K562 (cell line): Measurements from ENCODE around the gene ACTRT2.

Experiments
- BHLHE40 ChIP-seq: IDR thresholded peaks from 2 replicates; pipeline ENCODE4 v1.6.1; 2011; ENCODE audit warnings: low read length, improper control_type of control experiment
- GTF2A2 ChIP-seq: IDR thresholded peaks from 2 replicates; pipeline ENCODE4 v1.6.1; 2016; ENCODE audit warnings: mild to moderate bottlenecking, missing genetic modification characterization, missing compliant biosample characterization
- HMG20A ChIP-seq: fragments of 450-650 bp; formaldehyde crosslinking; conservative IDR thresholded peaks from 2 replicates; pipeline ENCODE4 v1.4.0; 2020; ENCODE audit warnings: mild to moderate bottlenecking, mixed read lengths
- MAFF ChIP-seq: IDR thresholded peaks from 2 replicates; pipeline ENCODE4 v1.6.1; 2012; ENCODE audit warnings: low read length, improper control_type of control experiment
- NBN ChIP-seq: fragments of 450-650 bp; IDR thresholded peaks from 2 replicates; pipeline ENCODE4 v1.6.1; 2016; ENCODE audit warnings: low read depth, mild to moderate bottlenecking
- SIX5 ChIP-seq, 2 experiments: IDR thresholded peaks; 2 replicates each; pipeline ENCODE4 v1.6.1; 2011; ENCODE audit warnings: low read length in 2 of 2, borderline replicate concordance in 1 of 2, low read depth in 1 of 2, mild to moderate bottlenecking in 1 of 2, moderate library complexity in 1 of 2; ENCODE audit not compliant: insufficient read depth in 1 of 2
- TCF7L2 ChIP-seq: fragments of 150-350 bp; IDR thresholded peaks from 2 replicates; pipeline ENCODE4 v1.6.1; 2016; ENCODE audit warnings: low read depth, mild to moderate bottlenecking, low read length, moderate library complexity
- ZBTB7A ChIP-seq: IDR thresholded peaks from 2 replicates; pipeline ENCODE4 v1.6.1; 2011; ENCODE audit warnings: low read depth, mild to moderate bottlenecking, low read length, moderate library complexity, borderline replicate concordance; ENCODE audit not compliant: control insufficient read depth
- TF ChIP-seq, protein P1 (sequence below): sonication (generic); formaldehyde crosslinking; IDR thresholded peaks from 2 replicates; pipeline ENCODE4 v1.8.1; 2023; ENCODE audit warnings: mild to moderate bottlenecking, missing genetic modification reagents
- TF ChIP-seq, protein P2 (sequence below), 3 experiments: IDR thresholded peaks in 2 of 3; conservative IDR thresholded peaks in 1 of 3; 2 replicates each; pipeline ENCODE4 v1.5.1; 2011 to 2012; ENCODE audit warnings: low read length in 3 of 3, mild to moderate bottlenecking in 3 of 3, control low read depth in 2 of 3, improper control_type of control experiment in 1 of 3, inconsistent platforms in 1 of 3, low read depth in 1 of 3, mixed read lengths in 1 of 3, moderate library complexity in 1 of 3; ENCODE audit not compliant: insufficient read depth in 2 of 3

DNA sequence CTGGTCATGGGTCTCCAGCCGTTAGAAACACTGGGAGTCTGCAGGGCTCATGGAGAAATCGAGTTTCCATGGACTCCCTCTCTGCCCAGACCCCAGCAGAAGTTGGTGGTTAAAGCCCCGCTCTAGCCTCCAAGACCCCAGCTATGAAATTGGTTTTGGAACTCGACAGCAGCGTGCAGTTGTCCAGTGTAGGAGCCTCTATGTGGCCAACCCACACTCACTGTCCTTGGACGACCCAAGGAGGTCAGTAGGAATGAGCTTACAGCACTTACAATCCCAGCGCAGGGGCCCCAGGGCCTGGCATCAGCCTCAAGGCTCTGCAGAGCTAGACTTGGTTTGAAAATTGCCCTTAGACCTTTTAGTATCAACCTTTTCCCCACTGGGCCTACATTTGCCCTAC, 44.5 kb downstream of the ACTRT2 start:
- TF ChIP-seq NBN (no peak), MAFF (no peak), SIX5 (IDR thresholded peaks at IDR 0.05; ENCODE audit: borderline replicate concordance in 1 of 2, insufficient read depth in 1 of 2, low read depth in 1 of 2, low read length in 2 of 2) (no peak), BHLHE40 (no peak), HMG20A (CRISPR knock-in tag) (no peak), ZBTB7A (no peak), GTF2A2 (tag) (no peak), TCF7L2 (no peak)
- TF ChIP-seq, protein P1, sequence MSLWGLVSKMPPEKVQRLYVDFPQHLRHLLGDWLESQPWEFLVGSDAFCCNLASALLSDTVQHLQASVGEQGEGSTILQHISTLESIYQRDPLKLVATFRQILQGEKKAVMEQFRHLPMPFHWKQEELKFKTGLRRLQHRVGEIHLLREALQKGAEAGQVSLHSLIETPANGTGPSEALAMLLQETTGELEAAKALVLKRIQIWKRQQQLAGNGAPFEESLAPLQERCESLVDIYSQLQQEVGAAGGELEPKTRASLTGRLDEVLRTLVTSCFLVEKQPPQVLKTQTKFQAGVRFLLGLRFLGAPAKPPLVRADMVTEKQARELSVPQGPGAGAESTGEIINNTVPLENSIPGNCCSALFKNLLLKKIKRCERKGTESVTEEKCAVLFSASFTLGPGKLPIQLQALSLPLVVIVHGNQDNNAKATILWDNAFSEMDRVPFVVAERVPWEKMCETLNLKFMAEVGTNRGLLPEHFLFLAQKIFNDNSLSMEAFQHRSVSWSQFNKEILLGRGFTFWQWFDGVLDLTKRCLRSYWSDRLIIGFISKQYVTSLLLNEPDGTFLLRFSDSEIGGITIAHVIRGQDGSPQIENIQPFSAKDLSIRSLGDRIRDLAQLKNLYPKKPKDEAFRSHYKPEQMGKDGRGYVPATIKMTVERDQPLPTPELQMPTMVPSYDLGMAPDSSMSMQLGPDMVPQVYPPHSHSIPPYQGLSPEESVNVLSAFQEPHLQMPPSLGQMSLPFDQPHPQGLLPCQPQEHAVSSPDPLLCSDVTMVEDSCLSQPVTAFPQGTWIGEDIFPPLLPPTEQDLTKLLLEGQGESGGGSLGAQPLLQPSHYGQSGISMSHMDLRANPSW, result no peak
- TF ChIP-seq, protein P2, sequence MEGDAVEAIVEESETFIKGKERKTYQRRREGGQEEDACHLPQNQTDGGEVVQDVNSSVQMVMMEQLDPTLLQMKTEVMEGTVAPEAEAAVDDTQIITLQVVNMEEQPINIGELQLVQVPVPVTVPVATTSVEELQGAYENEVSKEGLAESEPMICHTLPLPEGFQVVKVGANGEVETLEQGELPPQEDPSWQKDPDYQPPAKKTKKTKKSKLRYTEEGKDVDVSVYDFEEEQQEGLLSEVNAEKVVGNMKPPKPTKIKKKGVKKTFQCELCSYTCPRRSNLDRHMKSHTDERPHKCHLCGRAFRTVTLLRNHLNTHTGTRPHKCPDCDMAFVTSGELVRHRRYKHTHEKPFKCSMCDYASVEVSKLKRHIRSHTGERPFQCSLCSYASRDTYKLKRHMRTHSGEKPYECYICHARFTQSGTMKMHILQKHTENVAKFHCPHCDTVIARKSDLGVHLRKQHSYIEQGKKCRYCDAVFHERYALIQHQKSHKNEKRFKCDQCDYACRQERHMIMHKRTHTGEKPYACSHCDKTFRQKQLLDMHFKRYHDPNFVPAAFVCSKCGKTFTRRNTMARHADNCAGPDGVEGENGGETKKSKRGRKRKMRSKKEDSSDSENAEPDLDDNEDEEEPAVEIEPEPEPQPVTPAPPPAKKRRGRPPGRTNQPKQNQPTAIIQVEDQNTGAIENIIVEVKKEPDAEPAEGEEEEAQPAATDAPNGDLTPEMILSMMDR (IDR thresholded peaks at IDR 0.05 in 2 of 3, conservative IDR thresholded peaks at IDR 0.05 in 1 of 3; ENCODE audit: insufficient read depth in 2 of 3, low read depth in 1 of 3, low read length in 3 of 3), result no peak
